Putamen (tissue), 1 donor: Measurements from ENCODE around the gene RILP.

Experiments
- DNase-seq: peaks from one replicate; pipeline ENCODE4 v3.0.0-alpha.2; 2016; ENCODE audit warnings: low spot score

RILP gene

DNA sequence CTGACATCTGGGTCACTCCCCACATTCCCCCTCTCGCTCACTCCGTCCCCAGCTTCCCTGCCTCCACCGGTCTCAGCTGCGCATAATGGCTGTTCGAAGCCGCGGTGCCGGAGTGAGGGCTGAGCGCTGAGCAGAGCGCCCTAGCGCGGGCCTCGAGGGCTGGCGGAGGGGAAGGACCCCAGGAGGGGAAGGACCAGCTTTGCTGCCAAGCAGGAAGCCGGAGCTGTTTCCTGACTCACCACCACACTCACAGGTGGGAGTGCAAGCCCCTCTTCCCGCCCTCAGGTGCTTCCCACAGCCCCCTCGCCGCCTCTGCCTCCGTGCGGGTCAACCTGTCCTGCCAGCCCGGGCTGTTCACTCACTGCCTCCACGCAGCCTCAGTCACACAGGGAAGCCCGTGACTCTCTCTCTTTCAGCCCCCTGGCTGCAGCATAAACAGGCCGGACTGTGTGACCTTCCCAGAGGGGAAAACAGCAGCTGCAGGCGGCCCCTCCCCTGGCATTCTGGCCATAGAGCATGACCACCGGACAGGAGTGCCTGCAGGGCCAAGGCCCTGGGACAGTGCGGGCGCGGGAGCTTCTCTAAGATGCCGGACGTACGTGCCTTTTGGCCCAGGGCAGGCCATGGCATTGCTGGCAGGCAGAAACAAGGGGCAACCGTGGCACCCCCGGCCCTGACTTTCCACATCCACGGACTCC is 44.7 kb downstream of the RILP start:
- no peak for DNase-seq

DNA sequence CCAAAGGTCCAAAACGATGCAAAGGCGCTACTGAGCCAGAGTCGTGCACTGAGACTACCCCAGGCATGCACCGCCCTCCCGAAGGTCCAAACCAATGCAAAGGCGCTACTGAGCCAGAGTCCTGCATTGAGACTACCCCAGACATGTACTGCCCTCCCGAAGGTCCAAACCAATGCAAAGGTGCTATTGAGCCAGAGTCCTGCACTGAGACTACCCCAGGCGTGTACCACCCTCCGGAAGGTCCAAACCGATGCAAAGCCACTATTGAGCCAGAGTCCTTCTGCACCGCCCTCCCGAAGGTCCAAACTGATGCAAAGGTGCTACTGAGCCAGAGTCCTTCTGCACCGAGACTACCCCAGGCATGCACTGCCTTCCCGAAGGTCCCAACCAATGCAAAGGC is 48.1 kb downstream of the RILP start:
- DNase-seq = no peak

DNA sequence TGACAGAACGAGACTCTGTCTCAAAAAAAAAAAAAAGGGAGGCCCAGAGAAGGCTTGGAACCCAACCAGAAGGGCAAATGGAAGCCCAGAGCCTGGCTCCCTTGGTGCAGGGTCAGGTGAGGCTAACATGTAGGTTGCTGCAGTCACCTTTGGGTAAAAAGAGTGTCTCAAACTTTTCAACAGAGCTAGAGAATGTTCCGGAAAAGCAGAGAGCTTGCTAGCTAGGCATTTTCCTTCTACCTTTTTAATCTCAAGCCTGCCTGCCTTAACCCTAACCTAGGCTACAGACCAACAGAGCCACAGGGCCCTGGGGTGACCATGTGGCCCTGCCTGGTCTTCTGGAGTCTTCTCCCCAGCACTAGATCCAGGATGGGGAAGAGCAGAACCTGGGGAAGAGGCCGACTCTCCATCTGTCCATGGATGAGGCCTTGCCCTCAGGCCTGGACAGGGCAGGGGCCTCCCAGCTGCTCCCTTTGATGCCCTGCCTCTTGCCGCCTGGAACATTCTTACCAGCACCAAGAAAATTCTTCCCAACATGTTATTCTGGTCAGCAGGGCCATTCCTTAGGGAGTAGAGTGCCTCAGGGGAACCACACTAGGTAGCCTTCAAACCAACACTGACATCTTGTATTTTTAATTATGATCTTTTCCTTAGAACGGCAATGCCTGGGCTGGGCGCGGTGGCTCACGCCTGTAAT is 51.1 kb downstream of the RILP start:
- no peak for DNase-seq

DNA sequence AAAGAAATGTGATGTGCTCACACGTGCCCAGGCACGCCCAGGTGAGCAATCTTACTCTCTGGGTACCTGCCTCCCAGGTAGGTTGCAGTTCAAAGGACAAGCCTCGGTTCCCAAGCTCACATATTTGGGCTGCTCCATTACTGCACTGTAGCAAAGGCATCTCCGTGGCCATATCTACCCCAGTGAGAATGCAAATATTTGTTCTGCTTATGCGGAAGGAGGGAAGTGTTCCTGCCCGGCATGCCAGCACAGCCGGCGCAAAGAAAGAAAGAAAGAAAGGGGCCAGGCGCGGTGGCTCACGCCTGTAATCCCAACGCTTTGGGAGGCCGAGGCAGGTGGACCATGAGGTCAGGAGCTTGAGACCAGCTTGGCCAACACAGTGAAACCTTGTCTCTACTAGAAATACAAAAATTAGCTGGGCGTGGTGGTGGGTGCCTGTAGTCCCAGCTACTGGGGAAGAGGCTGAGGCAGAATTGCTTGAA is 51.8 kb downstream of the RILP start:
- no peak for DNase-seq
